ENCODE data around the gene ABCF1. TPM values are rescaled to one million over a fixed set of nuclear protein-coding genes. Genes with fewer than 3 reads are reported as not detected.
A peak's percentile ranks its signal among the peaks of the same experiment; 100 is the strongest.

ABCF1 gene
- polyA plus RNA-seq, 1 donor (not counting 4 experiments of a cell fraction or from before 2014, with no cell fraction given) = 30.0 TPM

- Histone ChIP-seq H3K4me2 (ENCODE audit: control insufficient read depth, extremely low read depth, insufficient read depth, low read depth, low read length) (no peak overlapping the region), H3K27ac (ENCODE audit: control insufficient read depth, insufficient read depth, low read length) (no peak overlapping the region), H4K20me1 (ENCODE audit: control insufficient read depth, extremely low read depth, insufficient read depth, low read length) (no peaks in the 10 kb centered on the region), H3K9me3 (ENCODE audit: control insufficient read depth, low read depth, low read length) (no peaks in the 10 kb centered on the region), H3K36me3 (ENCODE audit: control insufficient read depth in 2 of 2, extremely low read depth in 1 of 2, insufficient read depth in 2 of 2, low read length in 2 of 2) (peaks cover 22 to 27% of the 10 kb centered on the region in 2 experiments), H3K4me1 (ENCODE audit: control insufficient read depth, extremely low read depth, insufficient read depth, low read length) (peaks cover 6% of the 10 kb centered on the region), H3K27me3 (ENCODE audit: control insufficient read depth, extremely low read depth, insufficient read depth, low read length) (no peaks in the 10 kb centered on the region), H2AFZ (ENCODE audit: control insufficient read depth, low read length) (no peak overlapping the region), H3K79me2 (ENCODE audit: control insufficient read depth, insufficient read depth, low read length) (no peaks in the 10 kb centered on the region), H3K9me1 (ENCODE audit: control insufficient read depth, extremely low read depth, insufficient read depth, low read length) (no peaks in the 10 kb centered on the region), H3K9ac (ENCODE audit: control insufficient read depth, extremely low read depth, insufficient read depth, low read length) (no peak overlapping the region), H3K4me3 (ENCODE audit: control insufficient read depth in 2 of 3, extremely low read depth in 1 of 3, insufficient read depth in 2 of 3, low read depth in 1 of 3, low read length in 3 of 3) (no peak overlapping the region)
- dilution Hi-C loops (cut with MboI; ENCODE audit: extremely low pct_ligation_motif_present, low sequenced_read_pairs) = loop anchor here (10.0 kb wide), 1 partner anchor 191 kb away; no protein-coding TSS in a partner anchor
- no peak for FAIRE-seq
- no peak for TF ChIP-seq EZH2 (IDR thresholded peaks at IDR 0.05; ENCODE audit: low read length)
- no peak for DNase-seq (ENCODE audit: low read depth, low spot score)
These were observed 27.4 kb upstream of the ABCF1 start for GRCh38 chr6:30543821-30544220.

GRCh38 chr6:30544666-30545272 is 26.5 kb upstream of the ABCF1 start:
- no peaks in the 10 kb centered on the region for H3K27me3 ChIP-seq (ENCODE audit: control insufficient read depth, extremely low read depth, insufficient read depth, low read length)
- no peaks in the 10 kb centered on the region for H4K20me1 ChIP-seq (ENCODE audit: control insufficient read depth, extremely low read depth, insufficient read depth, low read length)
- H3K9me1 ChIP-seq (ENCODE audit: control insufficient read depth, extremely low read depth, insufficient read depth, low read length) = no peaks in the 10 kb centered on the region
- peak; percentile 40 to 75 (median 66) for TF ChIP-seq CTCF (optimal IDR thresholded peaks at IDR 0.05 in 1 of 3, IDR thresholded peaks at IDR 0.05 in 1 of 3, conservative IDR thresholded peaks at IDR 0.05 in 1 of 3; ENCODE audit: extremely low read depth in 1 of 3, insufficient read depth in 2 of 3, low read length in 3 of 3)
- TF ChIP-seq EZH2 (IDR thresholded peaks at IDR 0.05; ENCODE audit: low read length) = no peak
- DNase-seq (ENCODE audit: low read depth, low spot score) (no peak), FAIRE-seq (peak; percentile 77)
- peaks cover 24 to 33% of the 10 kb centered on the region in 2 experiments for H3K36me3 ChIP-seq (ENCODE audit: control insufficient read depth in 2 of 2, extremely low read depth in 1 of 2, insufficient read depth in 2 of 2, low read length in 2 of 2)
- no peak overlapping the region for H2AFZ ChIP-seq (ENCODE audit: control insufficient read depth, low read length)
- H3K4me2 ChIP-seq (ENCODE audit: control insufficient read depth, extremely low read depth, insufficient read depth, low read depth, low read length) = no peak overlapping the region
- peaks cover 6% of the 10 kb centered on the region for H3K4me1 ChIP-seq (ENCODE audit: control insufficient read depth, extremely low read depth, insufficient read depth, low read length)
- no peak overlapping the region for H3K9ac ChIP-seq (ENCODE audit: control insufficient read depth, extremely low read depth, insufficient read depth, low read length)
- no peak overlapping the region for H3K4me3 ChIP-seq (ENCODE audit: control insufficient read depth in 2 of 3, extremely low read depth in 1 of 3, insufficient read depth in 2 of 3, low read depth in 1 of 3, low read length in 3 of 3)
- H3K79me2 ChIP-seq (ENCODE audit: control insufficient read depth, insufficient read depth, low read length) = no peaks in the 10 kb centered on the region
- H3K9me3 ChIP-seq (ENCODE audit: control insufficient read depth, low read depth, low read length) = no peaks in the 10 kb centered on the region
- dilution Hi-C loops (cut with MboI; ENCODE audit: extremely low pct_ligation_motif_present, low sequenced_read_pairs) = loop anchor here (10.0 kb wide), 1 partner anchor 190 kb away; no protein-coding TSS in a partner anchor
- no peak overlapping the region for H3K27ac ChIP-seq (ENCODE audit: control insufficient read depth, insufficient read depth, low read length)
